Psoas muscle (tissue), 8 donors: ENCODE results near the gene SNED1. TPM values are rescaled to one million over a fixed set of nuclear protein-coding genes. Genes with fewer than 3 reads are reported as not detected.

Experiments used
- ATAC-seq, 4 donors: fragments of 200-7000 bp; cut with Tn5 transposase; one replicate each; pipeline ENCODE4 v1.9.1; 2020; ENCODE audit warnings: moderate library complexity in 3 of 4, mild to moderate bottlenecking in 2 of 4
- DNase-seq, 2 donors: peaks; one replicate each; pipeline ENCODE4 v3.0.0-alpha.2; 2020
- H3K27ac ChIP-seq: fragments of 200-600 bp; one replicate; pipeline ENCODE4 v1.8.0; 2022
- H3K27me3 ChIP-seq, 3 donors: fragments of 200-600 bp in 1 of 3; one replicate each; pipeline versions ENCODE4 v1.6.1 to v1.8.0; 2013 to 2022; ENCODE audit warnings: low read length in 2 of 3, mild to moderate bottlenecking in 2 of 3, moderate library complexity in 1 of 3; ENCODE audit not compliant: insufficient read depth in 3 of 3
- H3K36me3 ChIP-seq, 2 donors: fragments of 200-600 bp in 1 of 2; one replicate each; pipeline versions ENCODE4 v1.6.1 to v1.8.0; 2013 to 2022; ENCODE audit warnings: low read depth in 1 of 2, mild to moderate bottlenecking in 1 of 2, moderate library complexity in 1 of 2; ENCODE audit not compliant: insufficient read depth in 1 of 2
- H3K4me1 ChIP-seq: fragments of 200-600 bp; one replicate; pipeline ENCODE4 v1.8.0; 2022
- H3K4me3 ChIP-seq: fragments of 200-600 bp; one replicate; pipeline ENCODE4 v1.8.0; 2022; ENCODE audit warnings: mild to moderate bottlenecking
- H3K9me3 ChIP-seq: fragments of 200-600 bp; one replicate; pipeline ENCODE4 v1.8.0; 2022
- WGBS, 3 donors: extraction: QIAGEN DNeasy Blood & Tissue Kit; methylation state at CpG; one replicate each; pipeline versions ENCODE4 v1.1.6 to v1.1.7; 2013; 5-methylcytosine and 5-hydroxymethylcytosine counted together
- intact Hi-C, 2 donors: fragments of 100-400 bp; cut with DNase I; formaldehyde crosslinking; loops; one replicate each; pipeline versions ENCODE4 v1.11.0 to v1.14.2; 2022
- polyA plus RNA-seq, 3 donors: library from polyadenylated mRNA; stranded (reverse); fragments of 200-250 nt; gene quantifications; one replicate each; pipeline ENCODE4 v1.2.3, GENCODE V29; 2013
- total RNA-seq, 4 donors: library from RNA; stranded (reverse); fragmentation: NEBNext Ultra II Directional in 2 of 4; extraction: Animal tissue kit (Norgen Biotek cat#: 25700) in 2 of 4; gene quantifications; one replicate each; pipeline versions ENCODE4 v1.2.1 to v1.2.4, GENCODE V29; 2021 to 2023
- TF ChIP-seq, protein P1 (sequence below): fragments of 200-600 bp; IDR thresholded peaks from one replicate; pipeline ENCODE4 v1.8.0; 2022; ENCODE audit warnings: antibody characterized with exemption
- donor health status: healthy with polysubstance abuse.
- donor health status: DM: no; HTN: no; CAD: no; lungs with moderate emphysema.
- donor health status: Bipolar disorder and iron deficiency.
- donor health status: healthy.
- donor health status: DM: yes; HTN: yes; CAD: no.
- donor health status: DM: no; HTN: no; CAD: no.
- donor health status: DM: no; HTN: no; CAD: no.
- donor health status: DM: yes; HTN: yes; CAD: no.

Gene SNED1
- total and polyA plus RNA-seq, 7 donors, result 7.8 to 36.9 (median 9.2) TPM

DNA sequence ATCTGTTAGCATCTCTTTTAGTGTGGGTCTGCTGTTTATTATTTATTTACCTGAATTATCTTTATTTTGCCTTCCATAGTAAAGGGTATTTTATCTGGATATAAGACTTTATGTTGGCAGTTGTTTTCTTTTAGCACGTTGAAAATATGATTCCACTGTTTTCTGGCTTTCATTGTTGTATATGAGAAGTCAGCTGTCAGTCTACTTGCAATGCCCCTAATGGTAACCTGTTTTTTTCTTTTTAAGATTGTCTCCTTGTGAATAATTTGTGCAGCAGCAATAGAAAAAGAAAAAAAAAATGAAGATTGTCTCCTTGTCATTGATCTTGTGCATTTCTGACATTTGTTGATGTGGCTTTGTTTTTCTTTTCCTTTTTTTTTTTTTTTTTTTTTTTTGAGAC lies 27.2 kb downstream of the SNED1 start:
- no peaks in the 10 kb centered on the region for H3K4me1 ChIP-seq
- peaks cover 0 to 20% of the 10 kb centered on the region in 2 donors for H3K36me3 ChIP-seq
- intact Hi-C loops, result no loop called here
- no peak overlapping the region for H3K4me3 ChIP-seq
- DNase-seq, result no peak
- H3K27me3 ChIP-seq, result no peaks in the 10 kb centered on the region
- 38 to 60% (median 51%) methylated on average over 1 of the region's 1 CpG for WGBS, 3 donors
- H3K9me3 ChIP-seq, result peaks cover 24% of the 10 kb centered on the region
- H3K27ac ChIP-seq, result no peak overlapping the region
- no peak for ATAC-seq
- TF ChIP-seq, protein P1, sequence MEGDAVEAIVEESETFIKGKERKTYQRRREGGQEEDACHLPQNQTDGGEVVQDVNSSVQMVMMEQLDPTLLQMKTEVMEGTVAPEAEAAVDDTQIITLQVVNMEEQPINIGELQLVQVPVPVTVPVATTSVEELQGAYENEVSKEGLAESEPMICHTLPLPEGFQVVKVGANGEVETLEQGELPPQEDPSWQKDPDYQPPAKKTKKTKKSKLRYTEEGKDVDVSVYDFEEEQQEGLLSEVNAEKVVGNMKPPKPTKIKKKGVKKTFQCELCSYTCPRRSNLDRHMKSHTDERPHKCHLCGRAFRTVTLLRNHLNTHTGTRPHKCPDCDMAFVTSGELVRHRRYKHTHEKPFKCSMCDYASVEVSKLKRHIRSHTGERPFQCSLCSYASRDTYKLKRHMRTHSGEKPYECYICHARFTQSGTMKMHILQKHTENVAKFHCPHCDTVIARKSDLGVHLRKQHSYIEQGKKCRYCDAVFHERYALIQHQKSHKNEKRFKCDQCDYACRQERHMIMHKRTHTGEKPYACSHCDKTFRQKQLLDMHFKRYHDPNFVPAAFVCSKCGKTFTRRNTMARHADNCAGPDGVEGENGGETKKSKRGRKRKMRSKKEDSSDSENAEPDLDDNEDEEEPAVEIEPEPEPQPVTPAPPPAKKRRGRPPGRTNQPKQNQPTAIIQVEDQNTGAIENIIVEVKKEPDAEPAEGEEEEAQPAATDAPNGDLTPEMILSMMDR, result no peak

DNA sequence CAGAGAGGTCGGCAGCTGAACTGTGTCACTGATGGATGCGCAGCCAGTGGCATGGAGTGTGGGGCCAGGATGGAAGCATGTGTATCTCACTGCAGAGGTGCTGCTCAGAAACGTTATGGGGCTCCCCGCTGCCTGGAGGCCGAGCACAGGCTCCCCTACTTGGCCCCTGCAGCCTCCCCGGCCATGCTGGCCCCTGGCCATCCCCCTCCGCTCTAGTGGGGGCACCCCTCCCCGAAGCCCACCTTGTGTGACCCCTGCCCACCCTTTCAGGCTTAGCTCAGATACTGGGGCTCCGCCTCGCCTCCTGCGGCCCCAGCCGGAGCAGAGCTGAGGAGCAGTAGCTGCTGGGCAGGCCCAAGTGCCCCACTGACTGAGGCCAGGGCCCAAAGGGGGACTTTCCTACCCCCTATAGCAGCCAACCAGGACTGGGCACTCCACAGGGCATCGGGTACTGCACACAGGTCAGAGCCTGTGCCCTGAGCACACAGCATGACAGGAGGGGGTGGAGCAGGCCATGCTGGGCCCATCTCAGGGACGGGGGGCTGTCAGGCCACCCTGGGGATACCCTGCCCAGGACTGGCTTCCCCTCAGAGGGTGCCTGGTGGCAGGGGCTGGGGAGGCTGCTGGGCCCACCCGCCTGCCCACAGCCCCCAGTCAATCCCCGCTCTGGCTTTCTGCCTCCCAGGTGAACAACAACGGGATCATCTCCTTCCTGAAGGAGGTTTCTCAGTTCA lies 31.3 kb downstream of the SNED1 start:
- H3K27ac ChIP-seq, result no peak overlapping the region
- H3K4me3 ChIP-seq, result no peak overlapping the region
- DNase-seq (no peak), ATAC-seq (peak in 3 of 4 donors; percentile 12 to 20 (median 14))
- peaks cover 0 to 44% of the 10 kb centered on the region in 2 donors for H3K36me3 ChIP-seq
- no peaks in the 10 kb centered on the region for H3K27me3 ChIP-seq
- intact Hi-C loops, result no loop called here
- TF ChIP-seq, protein P1, result no peak
- peaks cover 17% of the 10 kb centered on the region for H3K9me3 ChIP-seq
- H3K4me1 ChIP-seq, result no peaks in the 10 kb centered on the region
- 84 to 93% (median 92%) methylated on average over 15 to 17 of the region's 17 CpGs for WGBS, 3 donors

DNA sequence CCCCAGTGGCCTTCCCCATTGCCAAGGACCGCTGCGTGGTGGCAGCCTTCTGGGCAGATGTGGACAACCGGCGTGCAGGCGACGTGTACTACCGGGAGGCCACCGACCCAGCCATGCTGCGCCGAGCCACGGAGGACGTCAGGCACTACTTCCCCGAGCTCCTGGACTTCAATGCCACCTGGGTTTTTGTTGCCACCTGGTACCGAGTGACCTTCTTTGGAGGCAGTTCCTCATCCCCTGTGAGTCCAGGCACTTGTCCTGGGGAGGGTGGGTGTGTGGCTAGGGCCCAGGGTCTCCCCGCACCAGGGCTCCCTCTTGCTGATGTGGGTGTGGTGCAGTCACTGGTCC lies 31.9 kb downstream of the SNED1 start:
- Histone ChIP-seq H3K9me3 (peaks cover 14% of the 10 kb centered on the region), H3K4me3 (no peak overlapping the region), H3K4me1 (no peaks in the 10 kb centered on the region), H3K27ac (no peak overlapping the region), H3K27me3 (no peaks in the 10 kb centered on the region), H3K36me3 (peaks cover 0 to 44% of the 10 kb centered on the region in 2 donors)
- 94 to 96% (median 95%) methylated on average over 15 of the region's 15 CpGs for WGBS, 3 donors
- intact Hi-C loops, result no loop called here
- ATAC-seq (no peak), DNase-seq (peak in 1 of 2 donors; percentile 46)
- TF ChIP-seq, protein P1, result no peak

DNA sequence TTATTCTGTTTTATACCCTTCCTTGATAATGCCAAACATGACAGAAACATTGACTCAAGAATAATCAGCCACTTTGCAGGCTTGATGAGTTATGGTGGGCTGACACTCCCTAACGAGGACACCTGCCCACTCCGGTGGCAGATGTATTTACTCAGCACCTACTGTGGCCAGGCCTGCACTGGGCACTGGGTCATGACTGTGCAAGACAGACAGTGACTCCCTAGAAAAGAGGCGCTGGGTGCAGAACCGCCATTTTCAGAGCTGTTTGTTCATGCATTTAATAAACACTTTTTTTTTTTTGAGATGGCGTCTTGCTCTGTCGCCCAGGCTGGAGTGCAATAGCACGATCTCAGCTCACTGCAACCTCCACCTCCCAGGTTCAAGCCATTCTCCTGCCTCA lies 32.5 kb downstream of the SNED1 start:
- ATAC-seq (no peak), DNase-seq (no peak)
- no peak overlapping the region for H3K27ac ChIP-seq
- no peaks in the 10 kb centered on the region for H3K27me3 ChIP-seq
- intact Hi-C loops, result no loop called here
- H3K4me3 ChIP-seq, result no peak overlapping the region
- 92 to 96% (median 96%) methylated on average over 7 of the region's 7 CpGs for WGBS, 3 donors
- H3K9me3 ChIP-seq, result peaks cover 10% of the 10 kb centered on the region
- H3K4me1 ChIP-seq, result no peaks in the 10 kb centered on the region
- peaks cover 0 to 44% of the 10 kb centered on the region in 2 donors for H3K36me3 ChIP-seq
- TF ChIP-seq, protein P1, result no peak
